Left lung (tissue), 10 donors: ENCODE results near the gene DGCR2. TPM values are rescaled to one million over a fixed set of nuclear protein-coding genes. Genes with fewer than 3 reads are reported as not detected.
"Not testable (repeated sequence)": the region's sequence is repeated elsewhere in the genome, so short reads cannot be mapped to it uniquely, and the experiment has no call there.

Experiments
- ATAC-seq: fragments of 200-7000 bp; cut with Tn5 transposase; one replicate; pipeline ENCODE4 v1.9.1; 2020; ENCODE audit warnings: moderate library complexity
- DNase-seq, 4 donors: peaks; one replicate each; pipeline ENCODE4 v3.0.0-alpha.2; 2013 to 2020
- H3K27ac ChIP-seq, 2 donors: fragments of 200-600 bp; sonication (generic) in 1 of 2; one replicate each; pipeline versions ENCODE4 v1.5.0 to v1.8.0; 2020 to 2021
- H3K27me3 ChIP-seq, 2 donors: fragments of 200-600 bp; sonication (generic) in 1 of 2; one replicate each; pipeline versions ENCODE4 v1.5.0 to v1.8.0; 2020 to 2021
- H3K36me3 ChIP-seq, 2 donors: fragments of 200-600 bp; sonication (generic) in 1 of 2; one replicate each; pipeline versions ENCODE4 v1.5.0 to v1.8.0; 2020 to 2021
- H3K4me1 ChIP-seq, 2 donors: fragments of 200-600 bp; one replicate each; pipeline ENCODE4 v1.8.0; 2021
- H3K4me3 ChIP-seq, 2 donors: fragments of 200-600 bp; sonication (generic) in 1 of 2; one replicate each; pipeline versions ENCODE4 v1.5.0 to v1.8.0; 2020 to 2021; ENCODE audit warnings: mild to moderate bottlenecking in 1 of 2
- H3K9me3 ChIP-seq, 2 donors: fragments of 200-600 bp; sonication (generic) in 1 of 2; one replicate each; pipeline versions ENCODE4 v1.5.0 to v1.8.0; 2020 to 2021
- intact Hi-C, 2 donors: fragments of 100-400 bp; cut with DNase I; formaldehyde crosslinking; loops; one replicate each; pipeline versions ENCODE4 v1.11.2 to v1.14.2; 2022
- polyA plus RNA-seq, 6 donors: library from polyadenylated mRNA; unstranded; fragments of 120-200 nt; gene quantifications; one replicate each; pipeline ENCODE4 v1.2.1, GENCODE V29; 2013; ENCODE audit not compliant: insufficient read length in 6 of 6
- total RNA-seq, 2 donors: library from RNA; stranded (reverse); fragmentation: NEBNext Ultra II Directional; extraction: Animal tissue kit (Norgen Biotek cat#: 25700); gene quantifications; one replicate each; pipeline ENCODE4 v1.2.1, GENCODE V29; 2021
- TF ChIP-seq, protein P1 (sequence below), 2 donors: fragments of 200-600 bp; sonication (generic) in 1 of 2; IDR thresholded peaks; one replicate each; pipeline versions ENCODE4 v1.5.0 to v1.8.0; 2021; ENCODE audit warnings: antibody characterized with exemption in 2 of 2
- donor health status: DM: no; HTN: yes; CAD: no.
- donor health status: DM: no; HTN: no; CAD: no.

DGCR2 gene
- total and polyA plus RNA-seq, 8 donors, result 55.8 to 87.0 (median 68.2) TPM

DNA sequence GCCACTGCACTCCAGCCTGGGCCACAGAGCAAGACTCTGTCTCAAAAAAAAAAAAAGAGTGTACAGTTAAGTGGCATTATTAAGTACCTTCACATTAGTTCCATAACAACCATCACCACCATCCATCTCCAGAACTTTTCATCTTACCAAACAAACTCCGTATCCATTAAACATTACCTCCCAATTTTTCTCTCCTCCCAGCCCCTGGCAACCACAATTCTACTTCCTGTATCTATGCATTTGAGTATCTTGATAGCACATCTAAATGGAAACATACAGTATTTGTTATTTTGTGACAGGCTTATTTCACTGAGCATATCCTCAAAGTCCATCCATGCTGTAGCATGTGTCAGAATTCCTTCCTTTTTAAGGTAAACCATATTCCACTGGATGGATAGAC, 46.8 kb downstream of the DGCR2 start:
- no peaks in the 10 kb centered on the region for H3K27me3 ChIP-seq
- H3K27ac ChIP-seq, result no peak overlapping the region
- TF ChIP-seq, protein P1, sequence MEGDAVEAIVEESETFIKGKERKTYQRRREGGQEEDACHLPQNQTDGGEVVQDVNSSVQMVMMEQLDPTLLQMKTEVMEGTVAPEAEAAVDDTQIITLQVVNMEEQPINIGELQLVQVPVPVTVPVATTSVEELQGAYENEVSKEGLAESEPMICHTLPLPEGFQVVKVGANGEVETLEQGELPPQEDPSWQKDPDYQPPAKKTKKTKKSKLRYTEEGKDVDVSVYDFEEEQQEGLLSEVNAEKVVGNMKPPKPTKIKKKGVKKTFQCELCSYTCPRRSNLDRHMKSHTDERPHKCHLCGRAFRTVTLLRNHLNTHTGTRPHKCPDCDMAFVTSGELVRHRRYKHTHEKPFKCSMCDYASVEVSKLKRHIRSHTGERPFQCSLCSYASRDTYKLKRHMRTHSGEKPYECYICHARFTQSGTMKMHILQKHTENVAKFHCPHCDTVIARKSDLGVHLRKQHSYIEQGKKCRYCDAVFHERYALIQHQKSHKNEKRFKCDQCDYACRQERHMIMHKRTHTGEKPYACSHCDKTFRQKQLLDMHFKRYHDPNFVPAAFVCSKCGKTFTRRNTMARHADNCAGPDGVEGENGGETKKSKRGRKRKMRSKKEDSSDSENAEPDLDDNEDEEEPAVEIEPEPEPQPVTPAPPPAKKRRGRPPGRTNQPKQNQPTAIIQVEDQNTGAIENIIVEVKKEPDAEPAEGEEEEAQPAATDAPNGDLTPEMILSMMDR (IDR thresholded peaks at IDR 0.05), result no peak
- intact Hi-C loops, result no loop called here
- no peaks in the 10 kb centered on the region for H3K9me3 ChIP-seq
- DNase-seq, result no peak
- no peak for ATAC-seq
- H3K4me1 ChIP-seq, result no peaks in the 10 kb centered on the region
- H3K4me3 ChIP-seq, result no peak overlapping the region
- H3K36me3 ChIP-seq, result peaks cover 0 to 24% of the 10 kb centered on the region in 2 donors

DNA sequence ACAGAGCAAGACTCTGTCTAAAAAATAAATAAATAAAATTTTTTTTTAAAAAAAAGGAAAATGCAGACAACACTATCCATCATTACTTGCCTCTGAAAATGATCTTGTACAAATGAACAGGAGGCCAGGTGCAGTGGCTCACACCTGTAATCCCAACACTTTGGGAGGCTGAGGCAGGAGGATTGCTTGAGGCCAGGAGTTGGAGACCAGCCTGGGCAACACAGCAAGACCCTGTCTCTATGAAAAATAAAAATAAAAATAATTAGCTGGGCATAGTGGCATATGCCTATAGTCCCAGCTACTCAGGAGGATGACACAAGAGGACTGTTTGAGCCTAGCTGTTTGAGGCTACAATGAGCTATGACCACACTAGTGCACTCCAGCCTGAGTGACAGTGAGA, 49.4 kb downstream of the DGCR2 start:
- H3K27me3 ChIP-seq, H3K27ac ChIP-seq, H3K4me1 ChIP-seq, ATAC-seq, H3K4me3 ChIP-seq, DNase-seq, intact Hi-C loops, H3K9me3 ChIP-seq: not testable (repeated sequence)
- H3K36me3 ChIP-seq, result peaks cover 0 to 43% of the 10 kb centered on the region in 2 donors

DNA sequence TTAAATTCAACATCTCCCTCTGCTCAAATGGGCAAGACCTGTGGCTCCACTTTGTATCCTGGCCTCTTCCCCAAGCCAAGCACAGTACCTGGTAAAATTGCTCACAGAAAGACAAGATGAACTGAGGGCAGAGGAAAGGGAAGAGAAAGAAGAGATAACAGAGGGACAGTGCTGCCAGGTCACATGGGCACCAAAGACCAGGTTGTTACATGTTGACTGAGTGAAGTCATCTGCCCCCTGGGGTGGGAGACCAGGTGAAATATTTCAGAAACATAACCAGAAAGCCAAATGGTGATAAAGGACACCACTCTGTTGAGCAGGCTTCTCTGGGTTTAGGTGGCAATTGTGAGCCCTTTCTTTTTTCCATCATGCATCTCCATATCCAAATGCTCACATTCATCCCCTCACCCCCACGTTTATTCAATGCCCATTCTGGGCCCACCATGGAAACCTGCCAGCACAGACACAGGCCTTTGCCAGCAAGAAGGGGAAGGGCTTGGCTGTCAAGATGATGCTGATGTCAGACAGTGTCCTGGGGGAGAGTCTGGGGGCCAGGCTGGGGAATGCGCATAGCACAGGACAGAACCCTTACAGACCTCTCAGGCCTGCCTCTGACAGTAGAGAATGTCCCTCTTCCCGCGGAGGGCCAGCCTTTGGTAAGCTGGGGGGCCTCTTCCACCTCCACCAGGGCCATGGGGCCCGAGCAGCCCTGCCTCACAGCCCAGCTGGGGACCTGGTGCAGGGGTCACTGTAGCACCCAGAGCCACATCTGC, 51.6 kb downstream of the DGCR2 start:
- H3K27me3 ChIP-seq, result no peaks in the 10 kb centered on the region
- no peaks in the 10 kb centered on the region for H3K4me1 ChIP-seq
- H3K27ac ChIP-seq, result no peak overlapping the region
- peaks cover 0 to 65% of the 10 kb centered on the region in 2 donors for H3K36me3 ChIP-seq
- H3K4me3 ChIP-seq, result no peak overlapping the region
- ATAC-seq (no peak), DNase-seq (no peak)
- intact Hi-C loops, result no loop called here
- H3K9me3 ChIP-seq, result no peaks in the 10 kb centered on the region
- TF ChIP-seq, protein P1 (IDR thresholded peaks at IDR 0.05), result no peak

DNA sequence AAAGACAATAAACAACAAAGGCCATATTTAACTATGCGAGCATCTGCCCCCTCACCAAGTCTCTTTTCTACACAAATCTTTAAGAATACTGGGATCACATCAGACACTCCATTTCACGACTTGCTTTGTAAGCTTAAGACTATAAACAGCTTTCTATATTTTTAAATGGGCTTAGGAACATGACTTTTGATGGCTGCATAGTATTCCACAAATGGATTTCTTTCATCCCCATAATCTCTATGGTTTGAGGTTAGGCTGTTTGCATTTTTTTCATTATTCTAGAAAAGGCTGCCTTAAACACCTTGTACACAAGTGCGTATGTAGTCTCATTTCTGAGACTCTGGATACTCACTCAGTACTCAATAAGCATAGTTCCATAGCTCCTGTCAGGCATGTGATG, 52.8 kb downstream of the DGCR2 start:
- H3K4me3 ChIP-seq, result no peak overlapping the region
- DNase-seq (no peak), ATAC-seq (no peak)
- no peaks in the 10 kb centered on the region for H3K4me1 ChIP-seq
- H3K9me3 ChIP-seq, result no peaks in the 10 kb centered on the region
- TF ChIP-seq, protein P1 (IDR thresholded peaks at IDR 0.05), result no peak
- peaks cover 4 to 77% of the 10 kb centered on the region in 2 donors for H3K36me3 ChIP-seq
- no peaks in the 10 kb centered on the region for H3K27me3 ChIP-seq
- intact Hi-C loops, result no loop called here
- no peak overlapping the region for H3K27ac ChIP-seq

DNA sequence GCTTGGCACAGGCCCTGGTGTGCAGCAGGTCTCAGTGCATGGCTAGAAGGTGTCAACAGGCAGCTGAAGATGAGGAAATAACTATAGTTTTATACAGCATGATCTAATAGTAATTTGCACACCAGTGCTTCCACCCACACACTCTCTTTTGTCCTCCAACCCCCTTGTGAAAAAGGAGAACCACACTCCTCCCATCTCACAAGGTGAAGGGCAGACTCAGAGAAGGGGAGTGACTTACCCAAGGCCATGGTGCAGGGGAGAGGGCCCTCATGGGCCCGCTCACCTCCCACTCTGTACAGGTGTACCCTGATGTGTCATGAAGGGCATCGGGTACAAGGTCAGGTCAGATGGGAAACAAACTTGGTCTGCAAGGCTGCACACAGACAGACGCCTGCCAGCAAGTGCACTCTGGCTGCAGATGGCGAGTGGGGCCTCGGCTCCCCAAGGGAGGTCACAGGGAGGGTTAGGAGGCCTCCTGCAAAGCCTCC, 53.4 kb downstream of the DGCR2 start:
- Histone ChIP-seq H3K4me3 (no peak overlapping the region), H3K36me3 (peaks cover 4 to 83% of the 10 kb centered on the region in 2 donors), H3K27me3 (no peaks in the 10 kb centered on the region), H3K4me1 (no peaks in the 10 kb centered on the region), H3K27ac (no peak overlapping the region), H3K9me3 (no peaks in the 10 kb centered on the region)
- intact Hi-C loops, result no loop called here
- no peak for ATAC-seq
- DNase-seq, result no peak
- TF ChIP-seq, protein P1 (IDR thresholded peaks at IDR 0.05), result no peak
